HT1080 (cell line): Measurements from ENCODE around the gene ALG10B. TPM values are rescaled to one million over a fixed set of nuclear protein-coding genes. Genes with fewer than 3 reads are reported as not detected.
"Not testable (repeated sequence)": the region's sequence is repeated elsewhere in the genome, so short reads cannot be mapped to it uniquely, and the experiment has no call there.

Source experiments
- DNase-seq: peaks from one replicate; pipeline ENCODE4 v3.0.0-alpha.2; 2015; ENCODE audit warnings: low read depth
- polyA plus RNA-seq, 2 experiments: library from polyadenylated mRNA; depleted of rRNA; stranded (reverse); fragments of >200 nt; gene quantifications; 2 replicates each; pipeline ENCODE4 v1.2.3, GENCODE V29; 2015
- total RNA-seq: library from RNA; depleted of rRNA; stranded (reverse); fragments of >200 nt; shearing (Covaris generic); gene quantifications from 2 replicates; pipeline ENCODE4 v1.2.3, GENCODE V29; 2014; rRNA removed

ALG10B gene, protein sequence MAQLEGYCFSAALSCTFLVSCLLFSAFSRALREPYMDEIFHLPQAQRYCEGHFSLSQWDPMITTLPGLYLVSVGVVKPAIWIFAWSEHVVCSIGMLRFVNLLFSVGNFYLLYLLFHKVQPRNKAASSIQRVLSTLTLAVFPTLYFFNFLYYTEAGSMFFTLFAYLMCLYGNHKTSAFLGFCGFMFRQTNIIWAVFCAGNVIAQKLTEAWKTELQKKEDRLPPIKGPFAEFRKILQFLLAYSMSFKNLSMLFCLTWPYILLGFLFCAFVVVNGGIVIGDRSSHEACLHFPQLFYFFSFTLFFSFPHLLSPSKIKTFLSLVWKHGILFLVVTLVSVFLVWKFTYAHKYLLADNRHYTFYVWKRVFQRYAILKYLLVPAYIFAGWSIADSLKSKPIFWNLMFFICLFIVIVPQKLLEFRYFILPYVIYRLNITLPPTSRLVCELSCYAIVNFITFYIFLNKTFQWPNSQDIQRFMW
- total RNA-seq: 8.3 and 15.8 TPM in 2 replicates
- 4.7 and 5.8 TPM in 2 replicates for polyA plus RNA-seq (2015; cell fraction: cytosol; rRNA removed)
- polyA plus RNA-seq (2015; cell fraction: nucleus; rRNA removed): 15.6 and 16.2 TPM in 2 replicates

DNA sequence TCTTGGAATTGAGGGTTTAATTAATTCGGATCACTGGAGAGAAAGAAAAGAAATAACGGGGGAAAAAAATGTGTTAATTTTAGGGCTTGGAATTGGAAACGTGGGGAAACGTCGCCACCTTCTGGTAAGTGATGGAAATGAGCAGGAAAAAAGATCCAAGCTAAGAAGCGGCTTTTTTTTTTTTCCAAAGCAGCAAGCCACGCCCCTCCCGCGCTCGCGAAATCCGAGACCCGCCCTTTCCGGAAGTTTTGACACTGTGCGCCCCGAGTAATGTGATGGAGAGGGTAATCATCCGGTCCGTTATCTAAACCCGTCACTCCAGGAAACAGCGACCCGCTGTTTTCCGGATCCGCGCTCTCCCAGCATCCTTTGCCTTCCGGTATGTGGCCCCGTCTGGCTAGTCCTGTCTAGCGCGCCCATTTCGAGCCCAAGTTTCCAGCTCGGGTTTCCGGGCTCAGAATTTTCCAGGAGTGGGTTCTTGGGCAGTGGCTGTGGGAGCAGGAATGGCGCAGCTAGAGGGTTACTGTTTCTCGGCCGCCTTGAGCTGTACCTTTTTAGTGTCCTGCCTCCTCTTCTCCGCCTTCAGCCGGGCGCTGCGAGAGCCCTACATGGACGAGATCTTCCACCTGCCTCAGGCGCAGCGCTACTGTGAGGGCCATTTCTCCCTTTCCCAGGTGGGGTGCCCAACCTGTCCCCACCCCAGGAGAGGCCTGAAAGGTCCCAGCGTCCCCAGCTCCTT, at the start of gene ALG10B:
ALG10B (plus strand) TSS at position 384 of the 739 bp plus-strand sequence; CDS start at position 504, 120 bp downstream.
- DNase-seq: peak; percentile 97

DNA sequence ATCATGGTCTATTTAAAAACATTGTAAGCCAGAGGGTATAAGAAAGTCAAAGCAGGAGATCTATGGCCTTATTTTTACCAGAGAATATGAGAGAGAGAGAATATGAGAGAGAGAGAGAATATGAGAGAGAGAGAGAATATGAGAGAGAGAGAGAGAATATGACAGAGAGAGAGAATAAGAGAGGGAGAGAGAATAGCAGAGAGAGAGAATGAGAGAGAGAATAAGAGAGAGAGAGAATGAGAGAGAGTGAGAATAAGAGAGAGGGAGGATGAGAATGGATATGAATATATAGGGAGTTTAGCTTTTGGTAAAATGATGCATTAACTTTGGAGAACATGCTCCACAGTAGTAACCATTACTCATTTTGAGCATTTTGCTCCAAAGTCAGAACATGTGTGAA, 48.0 kb upstream of the ALG10B start:
- no peak for DNase-seq

DNA sequence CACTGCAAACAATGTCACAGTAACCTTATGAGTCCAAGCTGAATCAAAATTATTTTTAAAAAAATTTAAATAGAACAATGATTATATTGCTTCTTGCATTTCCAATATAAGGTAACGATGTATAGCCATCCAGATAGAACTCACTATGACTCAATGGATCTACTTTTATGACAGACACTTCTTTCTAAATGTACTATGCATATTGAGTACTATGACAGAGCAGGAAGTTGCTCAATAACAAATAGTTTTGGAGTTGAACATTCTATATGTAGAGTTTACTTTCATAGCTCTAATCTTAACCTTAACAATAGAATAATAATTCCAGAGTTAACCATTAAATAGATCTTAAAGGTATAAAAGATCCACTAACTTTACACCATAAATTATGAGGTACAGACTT, 46.7 kb upstream of the ALG10B start:
- DNase-seq: no peak

DNA sequence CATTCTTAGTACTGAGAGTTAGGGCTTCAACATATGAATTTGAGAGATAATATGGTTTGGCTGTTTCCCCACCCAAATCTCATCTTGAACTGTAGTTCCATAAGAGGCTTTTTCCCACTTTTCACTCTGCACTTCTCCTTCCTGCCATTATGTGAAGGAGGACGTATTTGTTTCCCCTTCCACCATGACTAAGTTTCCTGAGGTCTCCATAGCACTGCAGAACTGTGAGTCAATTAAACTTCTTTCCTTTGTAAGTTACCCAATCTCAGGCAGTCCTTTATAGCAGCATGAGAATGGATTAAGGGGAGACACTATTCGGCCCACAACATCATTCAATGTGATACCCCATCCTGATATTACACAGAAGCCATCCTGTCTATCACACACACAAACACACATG, 36.8 kb upstream of the ALG10B start:
- DNase-seq: peak; percentile 69

DNA sequence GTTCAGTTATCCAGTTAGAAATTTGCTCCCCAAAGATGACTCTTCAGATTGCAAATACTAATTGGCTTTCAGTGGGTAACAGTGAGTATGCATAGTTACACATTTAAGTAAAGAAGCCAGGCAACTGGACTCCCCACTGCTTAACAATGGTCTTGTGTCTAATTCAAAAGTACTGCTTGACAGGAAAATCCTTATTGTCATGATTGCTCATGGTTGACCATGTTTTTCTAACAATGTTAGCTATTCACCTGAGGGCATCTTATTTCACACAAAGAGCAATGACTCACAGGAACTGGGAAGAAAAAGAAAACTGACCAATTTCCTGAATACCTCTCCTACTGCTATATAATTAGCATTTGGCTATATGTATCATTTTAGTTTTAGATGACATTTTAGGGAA, 33.7 kb upstream of the ALG10B start:
- peak; percentile 97 for DNase-seq

DNA sequence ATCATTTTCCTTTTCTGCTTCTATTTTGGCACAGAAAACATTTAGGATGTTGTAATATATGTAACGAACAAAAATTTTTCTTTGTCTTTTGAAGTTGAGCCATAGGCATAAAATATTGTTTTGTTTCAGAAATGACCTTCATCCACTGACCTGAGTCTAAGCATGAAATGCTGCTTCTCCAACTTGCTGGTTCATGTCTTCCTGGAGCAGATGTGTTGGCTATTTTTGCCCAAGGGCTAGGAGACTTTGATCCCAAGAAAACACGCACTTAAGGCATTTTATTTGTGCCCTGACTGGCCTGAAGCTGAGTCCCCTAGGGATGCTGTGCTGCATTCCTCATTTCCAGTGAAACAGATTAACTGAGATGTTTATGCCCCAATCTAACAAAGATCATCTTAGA, 27.2 kb upstream of the ALG10B start:
- DNase-seq: no peak

DNA sequence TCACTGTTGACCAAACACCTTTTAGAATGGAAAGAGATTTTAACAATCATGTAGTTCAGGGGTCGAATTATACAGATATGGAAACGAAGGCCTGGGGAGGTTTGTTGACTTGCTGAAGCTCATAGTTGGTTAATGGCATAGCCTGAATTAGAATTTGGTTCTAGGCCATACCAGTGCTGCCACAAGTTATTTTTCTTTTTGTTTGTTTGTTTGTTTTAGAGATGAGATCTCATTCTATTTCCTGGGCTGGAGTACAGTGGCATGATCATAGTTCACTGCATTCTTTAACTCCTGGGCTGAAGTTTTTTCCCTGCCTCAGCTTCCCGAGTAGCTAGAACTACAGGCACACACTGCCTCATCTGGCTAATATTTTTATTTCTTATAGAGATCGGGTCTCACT, 25.4 kb upstream of the ALG10B start:
- DNase-seq: no peak

DNA sequence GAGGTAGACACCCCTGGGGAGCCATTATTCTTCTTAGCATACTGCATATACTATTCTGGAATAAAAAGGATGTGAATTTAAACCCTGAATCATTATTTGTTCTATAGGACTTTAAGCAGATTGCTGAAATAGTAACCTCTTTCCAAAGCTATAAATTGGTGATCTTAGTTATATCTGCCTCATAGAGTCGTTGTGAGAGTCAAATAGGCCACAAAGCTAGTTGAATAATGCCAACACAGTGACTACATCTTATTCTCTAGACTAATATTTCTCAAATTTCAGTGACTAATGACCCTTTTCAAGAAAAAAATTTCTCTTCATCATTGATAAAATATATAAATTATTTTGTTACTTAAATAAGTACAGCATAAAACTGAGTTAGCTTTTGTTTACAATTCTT, 13.6 kb upstream of the ALG10B start:
- DNase-seq: not testable (repeated sequence)

DNA sequence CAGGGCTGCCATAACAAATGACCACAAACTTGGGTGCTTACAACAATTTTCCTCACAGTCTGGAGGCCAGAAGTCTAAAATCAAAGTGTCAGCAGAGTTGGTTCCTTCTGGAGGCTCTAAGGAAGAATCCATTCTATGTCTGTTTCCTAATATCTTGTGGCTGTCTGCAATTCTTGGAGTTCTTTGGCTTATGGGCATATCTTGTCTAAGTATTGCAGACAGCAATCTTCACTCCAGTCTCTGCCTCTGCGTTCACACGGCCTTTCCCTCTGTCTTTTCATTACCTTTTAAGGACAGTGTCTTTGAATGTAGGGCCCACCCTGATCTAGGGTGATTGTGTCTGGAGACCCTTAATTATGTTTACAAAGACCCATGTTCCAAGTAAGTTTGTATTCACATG, 5.4 kb downstream of the ALG10B start:
- not testable (repeated sequence) for DNase-seq

DNA sequence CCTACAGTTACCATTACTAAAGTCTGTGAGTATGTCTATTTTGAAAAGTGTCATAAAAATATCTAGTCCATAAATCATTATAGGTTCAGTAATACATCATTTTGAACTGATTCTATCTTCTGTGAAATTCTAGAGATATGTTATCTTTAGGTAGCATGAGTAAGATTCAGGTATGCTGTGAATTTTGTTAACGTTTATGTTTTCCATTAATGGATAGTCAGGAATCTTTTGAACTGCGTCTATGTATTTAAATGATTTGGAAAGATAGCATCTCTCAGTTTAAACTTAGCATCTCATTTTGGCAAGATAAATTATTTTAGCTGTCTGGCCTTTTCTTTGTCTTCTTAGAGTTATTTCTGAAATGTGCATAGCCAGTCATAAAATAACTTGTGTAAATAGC, 8.3 kb downstream of the ALG10B start:
- DNase-seq: no peak

DNA sequence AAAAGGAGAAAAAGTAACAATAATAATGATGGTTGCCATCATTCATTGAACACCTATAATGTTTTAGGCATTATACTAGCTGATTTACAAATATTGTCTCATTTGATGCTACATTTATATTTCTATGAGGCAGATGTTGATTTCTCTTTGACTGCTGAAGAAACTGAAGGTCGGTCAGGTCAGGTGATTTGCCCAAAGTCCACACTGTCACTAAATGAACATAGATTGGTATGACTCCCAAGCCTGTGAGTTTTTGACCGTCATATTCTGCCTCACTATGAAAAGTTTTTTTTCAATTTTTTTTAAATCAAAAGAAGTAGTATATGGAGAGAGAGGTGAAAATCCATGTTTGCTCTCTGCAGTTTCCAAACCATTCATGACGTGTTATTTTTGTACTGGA, 10.8 kb downstream of the ALG10B start:
- DNase-seq: no peak

DNA sequence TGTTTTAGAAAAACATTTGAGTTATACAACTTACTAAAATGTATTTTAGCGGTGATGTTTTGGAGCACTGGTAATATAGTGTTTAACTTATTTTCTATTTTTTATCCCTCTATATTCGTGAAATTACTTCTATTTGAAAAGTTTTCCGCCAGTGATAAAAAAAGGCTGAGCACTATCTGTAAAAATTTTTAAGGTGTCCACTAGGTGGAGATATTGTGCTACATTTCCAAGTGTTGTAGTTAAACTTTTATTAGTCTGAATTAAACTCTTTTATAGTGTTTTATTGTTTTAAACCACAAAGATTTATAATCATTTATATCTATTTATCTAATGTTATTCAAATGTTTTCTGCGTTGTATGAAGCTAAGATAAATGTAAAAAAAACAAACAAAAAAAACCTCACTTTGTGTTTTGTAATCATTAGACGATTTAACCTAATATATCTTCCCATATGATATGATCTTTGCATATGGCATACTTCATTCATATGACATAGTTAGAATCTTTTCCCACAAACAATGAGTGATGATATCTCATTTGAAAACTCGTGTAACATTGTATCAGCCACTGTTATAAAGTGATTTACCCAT, 11.8 kb downstream of the ALG10B start:
- DNase-seq: peak; percentile 14

DNA sequence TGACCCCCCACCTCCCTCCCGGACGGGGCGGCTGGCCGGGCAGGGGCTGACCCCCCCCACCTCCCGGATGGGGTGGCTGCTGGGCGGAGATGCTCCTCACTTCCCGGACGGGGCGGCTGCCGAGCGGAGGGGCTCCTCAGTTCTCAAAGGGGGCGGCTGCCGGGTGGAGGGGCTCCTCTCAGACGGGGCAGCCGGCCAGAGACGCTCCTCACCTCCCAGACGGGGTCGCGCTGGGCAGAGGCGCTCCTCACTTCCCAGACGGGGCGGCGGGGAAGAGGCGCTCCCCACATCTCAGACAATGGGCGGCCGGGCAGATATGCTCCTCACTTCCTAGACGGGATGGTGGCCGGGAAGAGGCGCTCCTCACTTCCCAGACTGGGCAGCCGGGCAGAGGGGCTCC, 13.8 kb downstream of the ALG10B start:
- not testable (repeated sequence) for DNase-seq

DNA sequence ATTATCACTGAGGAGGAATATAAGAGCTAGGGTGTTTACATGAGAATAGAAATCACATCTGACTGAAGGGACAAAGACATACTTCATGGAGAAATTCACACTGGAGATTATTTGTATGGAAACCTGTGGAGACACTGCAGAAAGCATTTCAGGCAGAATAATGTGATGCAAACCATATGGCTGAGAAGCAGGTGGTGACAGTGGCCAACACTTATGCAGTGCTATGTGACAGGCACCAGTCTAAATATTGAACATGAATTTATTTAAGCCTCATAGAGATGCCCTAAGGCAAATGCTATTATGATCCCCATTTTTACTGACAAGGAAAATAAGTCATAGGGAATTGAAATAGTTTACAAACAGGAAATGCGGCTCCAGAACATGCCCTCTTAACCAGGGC, 16.2 kb downstream of the ALG10B start:
- DNase-seq: no peak

DNA sequence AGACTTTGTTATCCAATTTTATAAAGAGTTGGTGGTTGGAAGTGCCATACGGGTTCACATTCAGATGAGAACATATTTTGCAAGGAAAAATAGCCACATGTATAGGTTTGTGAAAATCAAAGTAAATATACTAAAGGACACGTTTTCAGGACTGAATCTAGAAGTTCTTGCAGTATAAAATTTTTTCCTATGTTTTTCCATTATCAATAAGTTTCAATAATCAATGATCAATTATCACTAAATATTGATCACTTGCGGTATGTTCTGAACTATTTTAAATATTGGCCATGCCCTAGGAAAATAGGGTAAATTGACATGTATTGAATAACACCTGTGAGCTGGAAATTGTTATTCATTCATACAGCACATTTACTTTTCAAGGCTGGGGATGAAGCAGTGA, 25.9 kb downstream of the ALG10B start:
- no peak for DNase-seq

DNA sequence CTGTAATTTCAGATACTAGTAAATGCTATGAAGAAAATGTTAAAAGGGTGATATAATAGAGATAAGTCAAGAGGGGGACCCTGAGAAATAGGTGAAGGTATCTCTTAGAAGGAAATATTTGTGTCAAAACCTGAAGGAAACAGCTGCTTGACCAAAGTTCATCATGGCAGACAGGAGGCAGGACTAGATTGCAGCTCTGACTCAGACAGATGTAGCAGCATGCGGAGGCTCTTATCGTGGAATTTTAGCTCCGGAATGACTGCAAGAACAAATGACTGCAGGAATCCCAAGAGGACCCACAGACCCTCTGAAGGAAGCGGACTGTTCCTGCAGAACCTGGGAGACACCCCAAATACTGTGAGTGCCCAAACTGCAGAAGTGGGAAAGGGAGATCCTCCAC, 26.7 kb downstream of the ALG10B start:
- not testable (repeated sequence) for DNase-seq

DNA sequence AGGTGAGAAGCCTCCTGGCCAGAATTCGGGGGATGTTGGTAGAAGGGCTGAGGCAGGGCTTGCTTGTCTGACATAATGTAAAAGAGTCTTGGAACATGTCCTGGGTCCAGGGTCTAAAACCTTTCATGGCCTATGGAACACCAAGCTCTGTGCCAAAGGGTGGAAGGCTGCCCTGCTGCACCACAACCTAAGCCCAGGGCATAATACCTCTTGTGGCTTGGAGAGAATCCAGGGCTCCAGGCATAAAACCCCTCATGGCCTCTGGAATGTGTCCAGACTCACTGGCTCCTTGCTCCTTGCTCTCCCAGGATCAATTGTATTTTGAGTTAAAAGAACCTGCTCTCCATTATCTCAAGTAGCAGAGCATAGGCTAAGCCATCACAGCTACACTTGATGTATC, 27.3 kb downstream of the ALG10B start:
- DNase-seq: peak; percentile 5

DNA sequence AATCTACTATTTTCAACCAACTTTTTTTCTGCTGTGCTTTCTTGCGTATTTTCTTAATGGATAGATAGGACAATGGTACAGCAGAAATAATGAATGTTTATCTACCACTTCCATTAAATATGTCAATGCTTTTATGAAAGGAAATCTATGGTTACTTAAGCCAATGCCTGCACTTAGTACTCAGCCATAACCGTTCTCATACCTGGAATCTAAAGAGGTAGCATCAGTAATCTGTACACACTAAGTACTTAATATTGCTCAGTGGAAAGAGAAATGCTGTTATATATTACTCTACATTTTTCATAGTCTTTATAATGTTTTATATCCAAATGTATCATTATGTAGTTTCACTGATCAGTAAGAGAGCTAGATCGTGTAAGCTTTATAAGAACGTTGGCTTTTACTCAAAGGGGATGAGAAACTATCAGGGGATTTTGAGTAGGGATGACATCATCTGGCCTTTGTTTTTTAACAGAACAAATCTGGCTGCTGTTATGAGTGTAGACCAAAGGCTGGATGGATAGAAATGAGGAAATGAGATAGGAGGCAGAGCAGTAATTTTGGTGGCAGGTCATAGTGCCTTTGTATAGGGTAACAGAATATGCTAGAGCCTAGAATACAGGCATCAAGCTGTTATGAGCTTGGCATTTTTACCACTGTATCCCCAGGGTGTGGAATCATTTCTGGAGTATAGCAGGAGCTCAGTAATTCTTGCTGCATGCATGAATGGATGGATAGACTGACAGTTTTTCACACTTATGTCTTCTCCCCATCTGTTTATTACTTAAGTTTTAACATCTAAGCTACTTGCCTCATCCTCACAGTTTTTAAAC, 34.0 kb downstream of the ALG10B start:
- no peak for DNase-seq

DNA sequence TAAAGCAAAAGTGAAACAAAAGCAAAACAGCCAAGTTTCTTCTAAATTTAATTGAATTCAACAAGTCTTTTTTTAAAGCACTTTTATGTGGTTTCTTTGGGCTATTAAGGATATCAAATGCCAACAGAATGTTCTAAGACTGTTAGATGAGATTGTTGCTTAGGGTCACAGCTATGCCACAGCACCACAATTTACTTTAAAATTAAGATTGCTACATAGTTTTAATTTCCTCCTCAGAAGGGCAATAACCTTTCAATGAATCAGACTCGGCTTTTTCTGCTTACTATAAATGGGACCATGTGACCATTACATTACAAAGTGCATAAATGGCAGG, 34.6 kb downstream of the ALG10B start:
- DNase-seq: not testable (repeated sequence)

DNA sequence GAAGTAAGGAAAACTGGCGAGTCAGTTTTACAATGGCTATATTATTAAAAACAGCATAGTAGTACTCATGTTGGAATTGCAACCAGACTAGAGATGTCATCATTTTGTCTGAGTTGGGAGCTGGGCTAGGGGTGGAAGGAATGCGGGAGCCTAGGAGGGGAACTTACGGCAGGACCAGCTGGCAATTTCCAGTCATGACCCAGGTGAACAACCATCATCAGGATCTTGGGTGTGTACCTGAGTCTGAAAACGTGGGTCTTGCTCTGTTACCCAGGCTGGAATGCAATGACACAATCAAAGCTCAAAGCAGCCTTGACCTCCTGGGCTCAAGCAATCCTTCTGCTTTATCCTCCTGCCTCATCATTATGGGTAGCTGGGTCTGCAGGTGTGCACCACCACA, 50.9 kb downstream of the ALG10B start:
- DNase-seq: no peak

DNA sequence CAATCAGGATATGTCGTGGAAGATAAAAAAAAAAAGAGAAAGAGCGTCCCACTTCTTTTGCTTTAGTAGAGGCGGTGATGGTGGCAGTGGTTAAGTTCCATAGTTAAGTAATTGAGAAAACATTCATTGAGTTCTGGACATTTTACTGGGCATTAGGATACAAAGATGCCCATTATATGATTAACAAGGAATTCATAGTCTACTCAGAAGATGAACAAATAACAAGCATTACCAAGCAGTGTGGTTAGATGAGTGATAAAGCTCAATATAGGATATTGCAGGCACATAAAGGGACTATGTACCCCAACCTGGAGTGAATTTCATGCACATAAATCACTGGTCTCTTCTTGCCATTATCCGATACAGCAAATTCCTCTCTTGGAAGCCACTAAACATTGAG, 53.7 kb downstream of the ALG10B start:
- DNase-seq: no peak
